HepG2 (cell line): ENCODE data around the gene GPR183. TPM values are rescaled to one million over a fixed set of nuclear protein-coding genes. Genes with fewer than 3 reads are reported as not detected.

ENCODE experiments used
- ATAC-seq: fragments of 200-7000 bp; cut with Tn5 transposase; 3 replicates; pipeline ENCODE4 v1.9.1; 2020; ENCODE audit warnings: mild to moderate bottlenecking, moderate library complexity
- BruUV-seq: library from RNA; stranded (reverse); fragments of 400-500 nt; replicated peaks from 2 replicates; lab custom pipeline; 2021; lab: Mats Ljungman, UMichigan
- CTCF ChIA-PET: fragments of 300-600 bp; formaldehyde crosslinking; extraction: SDS; loops from one replicate; lab custom pipeline; 2021; ENCODE audit warnings: low total read pairs, inconsistent platforms, low intra/inter-chr PET ratio; lab: Yijun Ruan, JAX
- POLR2A ChIA-PET: fragments of 350-600 bp; sonication (Branson Sonifier 250); formaldehyde crosslinking; loops from one replicate; lab custom pipeline; 2020; ENCODE audit warnings: antibody characterized with exemption, inconsistent platforms; lab: Yijun Ruan, JAX
- DNase-seq: peaks from one replicate; pipeline ENCODE4 v3.0.0-alpha.2; 2015; ENCODE audit warnings: low spot score
- FAIRE-seq: peaks from 3 replicates; lab custom pipeline; 2011; peaks lifted over from hg19 to GRCh38; lab: Jason Lieb, UNC
- H2AFZ ChIP-seq: one replicate; pipeline ENCODE4 v1.6.1; 2011; ENCODE audit warnings: low read length, inconsistent platforms
- H3K27ac ChIP-seq: fragments of 300-600 bp; 3 replicates; pipeline ENCODE4 v1.8.0; 2011; ENCODE audit warnings: mixed run types, mild to moderate bottlenecking, mixed read lengths, low read length, inconsistent platforms; ENCODE audit not compliant: insufficient read depth; ENCODE audit errors: extremely low read length
- H3K27me3 ChIP-seq, 2 experiments: fragments of 200-600 bp in 1 of 2; 2 replicates in 1 of 2; 3 replicates in 1 of 2; pipeline versions ENCODE4 v1.6.0 to v1.8.0; 2011; ENCODE audit warnings: low read length in 2 of 2, mild to moderate bottlenecking in 2 of 2, moderate library complexity in 2 of 2, inconsistent platforms in 1 of 2; ENCODE audit not compliant: insufficient read depth in 2 of 2, control insufficient read depth in 1 of 2
- H3K36me3 ChIP-seq, 2 experiments: fragments of 200-600 bp in 1 of 2; replicated peaks in 1 of 2; 2 replicates in 1 of 2; 3 replicates in 1 of 2; pipeline versions ENCODE4 v1.5.1 to v1.8.0; 2011; ENCODE audit warnings: low read length in 2 of 2, inconsistent platforms in 1 of 2; ENCODE audit not compliant: insufficient read depth in 2 of 2, control insufficient read depth in 1 of 2
- H3K4me1 ChIP-seq: 2 replicates; pipeline ENCODE4 v1.5.1; 2012; ENCODE audit warnings: low read length, inconsistent platforms; ENCODE audit not compliant: insufficient read depth
- H3K4me2 ChIP-seq: 2 replicates; pipeline ENCODE4 v1.6.0; 2011; ENCODE audit warnings: low read depth, low read length, inconsistent platforms
- H3K4me3 ChIP-seq, 3 experiments: fragments of 200-600 bp in 1 of 3; sonication (generic), shearing (Covaris generic) in 1 of 3; replicated peaks in 1 of 3; 2 replicates each; pipeline ENCODE4 v1.5.1; 2011 to 2016; ENCODE audit warnings: low read length in 3 of 3, inconsistent platforms in 2 of 3, low read depth in 2 of 3, mild to moderate bottlenecking in 2 of 3, control low read depth in 1 of 3, mixed read lengths in 1 of 3; ENCODE audit not compliant: insufficient read depth in 1 of 3
- H3K79me2 ChIP-seq: one replicate; pipeline ENCODE4 v1.6.1; 2011; ENCODE audit warnings: low read length, inconsistent platforms; ENCODE audit not compliant: insufficient read depth
- H3K9ac ChIP-seq: 2 replicates; pipeline ENCODE4 v1.6.0; 2011; ENCODE audit warnings: mild to moderate bottlenecking, low read depth, low read length, inconsistent platforms; ENCODE audit not compliant: insufficient read depth
- H3K9me3 ChIP-seq: 2 replicates; pipeline ENCODE4 v1.5.1; 2012; ENCODE audit warnings: mild to moderate bottlenecking, low read length
- H4K20me1 ChIP-seq: 2 replicates; pipeline ENCODE4 v1.6.0; 2011; ENCODE audit warnings: inconsistent platforms, mild to moderate bottlenecking, low read length, moderate library complexity; ENCODE audit not compliant: insufficient read depth
- BRD4 ChIP-seq: sonication (generic); formaldehyde crosslinking; IDR thresholded peaks from 2 replicates; pipeline ENCODE4 v1.4.0; 2020; ENCODE audit warnings: missing genetic modification reagents
- CEBPB ChIP-seq: IDR thresholded peaks from 2 replicates; pipeline ENCODE4 v1.6.1; 2011; ENCODE audit warnings: low read depth, low read length, improper control_type of control experiment, borderline replicate concordance
- CEBPG ChIP-seq: IDR thresholded peaks from 2 replicates; pipeline ENCODE4 v1.6.1; 2016
- CREBL2 ChIP-seq: sonication (generic); formaldehyde crosslinking; IDR thresholded peaks from 2 replicates; pipeline ENCODE4 v1.8.1; 2023; ENCODE audit warnings: missing genetic modification reagents, mild to moderate bottlenecking, borderline replicate concordance
- EED ChIP-seq: sonication (generic); formaldehyde crosslinking; IDR thresholded peaks from 2 replicates; pipeline ENCODE4 v1.5.0; 2020; ENCODE audit warnings: mild to moderate bottlenecking, missing genetic modification reagents
- IKZF5 ChIP-seq: IDR thresholded peaks from 2 replicates; pipeline ENCODE4 v1.6.1; 2018; ENCODE audit warnings: missing genetic modification reagents, mild to moderate bottlenecking, missing compliant biosample characterization
- MTF1 ChIP-seq: sonication (generic); formaldehyde crosslinking; IDR thresholded peaks from 2 replicates; pipeline ENCODE4 v1.5.0; 2020; ENCODE audit warnings: missing genetic modification reagents
- REPIN1 ChIP-seq: sonication (generic); formaldehyde crosslinking; IDR thresholded peaks from 2 replicates; pipeline ENCODE4 v1.8.0; 2022; ENCODE audit warnings: missing genetic modification reagents, low read depth, mild to moderate bottlenecking, borderline replicate concordance
- REST ChIP-seq, 2 experiments: IDR thresholded peaks; 2 replicates each; pipeline ENCODE4 v1.6.1; 2011 to 2012; ENCODE audit warnings: low read length in 2 of 2, borderline replicate concordance in 1 of 2, low read depth in 1 of 2, mild to moderate bottlenecking in 1 of 2, moderate library complexity in 1 of 2
- SNRNP70 ChIP-seq: fragments of 200-400 bp; formaldehyde crosslinking; IDR thresholded peaks from 2 replicates; pipeline ENCODE4 v1.6.1; 2017; ENCODE audit warnings: mild to moderate bottlenecking, low read depth, low read length, moderate library complexity
- ZNF264 ChIP-seq: sonication (generic); formaldehyde crosslinking; IDR thresholded peaks from 2 replicates; pipeline ENCODE4 v1.4.0; 2020; ENCODE audit warnings: missing genetic modification reagents
- ZNF7 ChIP-seq: IDR thresholded peaks from 2 replicates; pipeline ENCODE4 v1.6.1; 2016; ENCODE audit warnings: missing biosample characterization, missing genetic modification reagents
- ZNF891 ChIP-seq: sonication (generic); formaldehyde crosslinking; IDR thresholded peaks from 2 replicates; pipeline ENCODE4 v1.5.0; 2020; ENCODE audit warnings: mild to moderate bottlenecking, missing genetic modification reagents
- WGBS: methylation state at CpG from one replicate; pipeline ENCODE4 v1.1.6; 2017; ENCODE audit warnings: low lambda C conversion rate; 5-methylcytosine and 5-hydroxymethylcytosine counted together
- in situ Hi-C: cut with HindIII; loops from 2 replicates; pipeline ENCODE4 v1.10.0; 2017; ENCODE audit warnings: low pct_unique_long_range_greater_than_20kb; ENCODE audit not compliant: extremely low pct_ligation_motif_present
- intact Hi-C: fragments of 100-400 bp; cut with micrococcal nuclease; formaldehyde crosslinking; loops from one replicate; pipeline ENCODE4 v1.10.0; 2022; ENCODE audit not compliant: unreplicated experiment
- polyA plus RNA-seq, 8 experiments: library from polyadenylated mRNA; depleted of rRNA in 3 of 8; stranded (reverse) in 7 of 8; unstranded in 1 of 8; fragments of >200 nt; fragmentation: Illumina TruSeq in 4 of 8; extraction: Trizol in 4 of 8; gene quantifications; 2 replicates each; pipeline versions ENCODE4 v1.2.1 to v1.2.3, GENCODE V29; 2011 to 2016; ENCODE audit warnings: low read depth in 4 of 8, missing spikeins in 1 of 8, mixed read lengths in 1 of 8; ENCODE audit not compliant: insufficient read depth in 1 of 8
- total RNA-seq, 5 experiments: library from RNA; depleted of rRNA; stranded (reverse); fragments of >200 nt; fragmentation: Illumina TruSeq; extraction: Trizol; gene quantifications; 2 replicates each; pipeline ENCODE4 v1.2.3, GENCODE V29; 2016; ENCODE audit warnings: low read depth in 1 of 5

GPR183 gene
- total and polyA plus RNA-seq, 2 of the 13 experiments (the other 11 are each of a cell fraction or from before 2014, with no cell fraction given): not detected

- ChIA-PET CTCF (no interaction called here), POLR2A (no interaction called here)
- intact Hi-C loops (no loop called here), in situ Hi-C loops (no loop called here)
- Histone ChIP-seq H3K27me3 (no peaks in the 10 kb centered on the region), H3K36me3 (peaks cover 0 to 15% of the 10 kb centered on the region in 2 experiments; a peak in 3 of 5 replicates), H3K79me2 (no peaks in the 10 kb centered on the region), H3K4me2 (no peak overlapping the region), H4K20me1 (no peaks in the 10 kb centered on the region), H3K9me3 (no peaks in the 10 kb centered on the region), H3K4me3 (no peak overlapping the region), H2AFZ (no peak overlapping the region), H3K27ac (no peak overlapping the region), H3K4me1 (no peaks in the 10 kb centered on the region), H3K9ac (no peak overlapping the region)
- FAIRE-seq: no peak
- TF ChIP-seq CEBPB (peak; percentile 84), ZNF264 (CRISPR knock-in tag) (no peak), REPIN1 (CRISPR knock-in tag) (no peak), IKZF5 (no peak), SNRNP70 (no peak), MTF1 (CRISPR knock-in tag) (no peak), ZNF891 (CRISPR knock-in tag) (no peak), BRD4 (CRISPR knock-in tag) (no peak), ZNF7 (no peak), CEBPG (CRISPR knock-in tag) (peak; percentile 30; the same call in 1 of the 2 replicates), CREBL2 (CRISPR knock-in tag) (no peak), REST (IDR thresholded peaks at IDR 0.05; ENCODE audit: borderline replicate concordance in 1 of 2, low read depth in 1 of 2, low read length in 2 of 2) (peak in 1 of 2 experiments; percentile 54; a peak in 1 of 4 replicates), EED (CRISPR knock-in tag) (no peak)
- BruUV-seq: no TSS peak
- 97% methylated on average over 10 of the region's 10 CpGs for WGBS
- ATAC-seq: no peak
- no peak for DNase-seq
These were observed 4.7 kb upstream of the GPR183 start for GRCh38 chr13:99311748-99312492.
